MV-4-11 (cell line): Measurements from ENCODE around the gene SLC35E3.
A peak's percentile ranks its signal among the peaks of the same experiment; 100 is the strongest.

Experiments used
- DNase-seq: peaks from one replicate; lab custom pipeline; 2025; lab: John Stamatoyannopoulos, UW

The SLC35E3 gene

GRCh38 chr12:68745904-68746571 lies at the start of gene SLC35E3:
Gene SLC35E3 (plus strand): TSS chr12:68746176. CDS start chr12:68746378, 202 bp downstream.
- DNase-seq: peak; percentile 90

- no peak for DNase-seq
Measured at GRCh38 chr12:68699486-68699885, 46.5 kb upstream of the SLC35E3 start.

- DNase-seq: no peak
Measured at GRCh38 chr12:68727776-68728175, 18.2 kb upstream of the SLC35E3 start.

GRCh38 chr12:68733661-68734071 lies 12.3 kb upstream of the SLC35E3 start:
- no peak for DNase-seq

- DNase-seq: no peak
Measured at GRCh38 chr12:68739891-68740290, 6.1 kb upstream of the SLC35E3 start.

GRCh38 chr12:68743356-68743755 lies 2.6 kb upstream of the SLC35E3 start:
- peak; percentile 19 for DNase-seq

- no peak for DNase-seq
Measured at GRCh38 chr12:68745376-68745903, 536 bp upstream of the SLC35E3 start.

- DNase-seq: peak; percentile 22
Measured at GRCh38 chr12:68746572-68747180, 700 bp downstream of the SLC35E3 start.

GRCh38 chr12:68749443-68749842 lies 3.5 kb downstream of the SLC35E3 start:
- no peak for DNase-seq

- DNase-seq: no peak
Measured at GRCh38 chr12:68749861-68750260, 3.9 kb downstream of the SLC35E3 start.

- no peak for DNase-seq
Measured at GRCh38 chr12:68750506-68750905, 4.5 kb downstream of the SLC35E3 start.

- DNase-seq: no peak
Measured at GRCh38 chr12:68755536-68756243, 9.7 kb downstream of the SLC35E3 start.

GRCh38 chr12:68759852-68760251 lies 13.9 kb downstream of the SLC35E3 start:
- DNase-seq: no peak

GRCh38 chr12:68760806-68761441 lies 14.9 kb downstream of the SLC35E3 start:
- DNase-seq: no peak

- DNase-seq: no peak
Measured at GRCh38 chr12:68761442-68761812, 15.5 kb downstream of the SLC35E3 start.

GRCh38 chr12:68761901-68762630 lies 16.1 kb downstream of the SLC35E3 start:
- no peak for DNase-seq

- no peak for DNase-seq
Measured at GRCh38 chr12:68762691-68763090, 16.7 kb downstream of the SLC35E3 start.

- no peak for DNase-seq
Measured at GRCh38 chr12:68765696-68766095, 19.7 kb downstream of the SLC35E3 start.

- DNase-seq: no peak
Measured at GRCh38 chr12:68766646-68767045, 20.7 kb downstream of the SLC35E3 start.

GRCh38 chr12:68767191-68767590 lies 21.2 kb downstream of the SLC35E3 start:
- no peak for DNase-seq

- DNase-seq: no peak
Measured at GRCh38 chr12:68768431-68768939, 22.5 kb downstream of the SLC35E3 start.

GRCh38 chr12:68769941-68770340 lies 24.0 kb downstream of the SLC35E3 start:
- DNase-seq: no peak
